Cardiac fibroblast (primary cell): ENCODE data around the gene COL8A1.
"Not testable (repeated sequence)": the region's sequence is repeated elsewhere in the genome, so short reads cannot be mapped to it uniquely, and the experiment has no call there.

Source experiments
- DNase-seq, 2 donors: peaks; one replicate each; pipeline versions ENCODE4 v3.0.0 to v3.0.0-alpha.2; 2010; ENCODE audit warnings: low read depth in 2 of 2
- H3K4me3 ChIP-seq, 2 donors: replicated peaks in 1 of 2; 1 replicate in 1 of 2; 2 replicates in 1 of 2; pipeline ENCODE4 v1.5.1; 2011; ENCODE audit warnings: low read depth in 2 of 2, low read length in 2 of 2, mild to moderate bottlenecking in 2 of 2, moderate library complexity in 1 of 2
- CTCF ChIP-seq: IDR thresholded peaks from one replicate; pipeline ENCODE4 v1.5.1; 2011; ENCODE audit warnings: low read depth, mild to moderate bottlenecking, low read length, inconsistent platforms

COL8A1 gene

GRCh38 chr3:99638167-99638948 is at the start of gene COL8A1:
COL8A1 (plus strand) TSS chr3:99638594; CDS start chr3:99790683, 152,089 bp downstream.
- peak within 1 kb of the TSS; percentile 68 to 78 for H3K4me3 ChIP-seq
- TF ChIP-seq CTCF: no peak
- DNase-seq: peak; percentile 77 to 91

- not testable (repeated sequence) for H3K4me3 ChIP-seq, DNase-seq
Observed at GRCh38 chr3:99589168-99589567, 49.2 kb upstream of the COL8A1 start.

GRCh38 chr3:99599894-99600293 is 38.5 kb upstream of the COL8A1 start:
- no peak overlapping the region for H3K4me3 ChIP-seq
- no peak for TF ChIP-seq CTCF
- DNase-seq: no peak

- no peak for TF ChIP-seq CTCF
- H3K4me3 ChIP-seq: no peak overlapping the region
- DNase-seq: no peak
Observed at GRCh38 chr3:99601515-99601914, 36.9 kb upstream of the COL8A1 start.

- no peak for TF ChIP-seq CTCF
- no peak for DNase-seq
- H3K4me3 ChIP-seq: no peak overlapping the region
Observed at GRCh38 chr3:99602183-99602582, 36.2 kb upstream of the COL8A1 start.

- no peak for DNase-seq
- H3K4me3 ChIP-seq: no peak overlapping the region
- no peak for TF ChIP-seq CTCF
Observed at GRCh38 chr3:99607151-99607550, 31.2 kb upstream of the COL8A1 start.

- H3K4me3 ChIP-seq: no peak overlapping the region
- TF ChIP-seq CTCF: no peak
- no peak for DNase-seq
Observed at GRCh38 chr3:99614768-99615167, 23.6 kb upstream of the COL8A1 start.
